K562 (cell line): Measurements from ENCODE around the gene HOXA5. TPM values are rescaled to one million over a fixed set of nuclear protein-coding genes. Genes with fewer than 3 reads are reported as not detected.

Source experiments
- C11orf30 ChIP-seq: fragments of 450-650 bp; IDR thresholded peaks from 2 replicates; pipeline ENCODE4 v1.6.1; 2016; ENCODE audit warnings: low read depth, mild to moderate bottlenecking
- CBX8 ChIP-seq: fragments of 200-600 bp; sonication (generic); IDR thresholded peaks from 2 replicates; pipeline ENCODE4 v1.6.1; 2012; ENCODE audit warnings: borderline replicate concordance, mixed run types, low read depth, mild to moderate bottlenecking, moderate library complexity, mixed read lengths, low read length, control low read depth, inconsistent platforms; ENCODE audit not compliant: poor library complexity, severe bottlenecking; ENCODE audit errors: extremely low read depth
- HNRNPL ChIP-seq: fragments of 200-400 bp; formaldehyde crosslinking; IDR thresholded peaks from 2 replicates; pipeline ENCODE4 v1.6.1; 2017; ENCODE audit warnings: low read depth, mild to moderate bottlenecking, low read length
- NBN ChIP-seq: fragments of 450-650 bp; IDR thresholded peaks from 2 replicates; pipeline ENCODE4 v1.6.1; 2016; ENCODE audit warnings: low read depth, mild to moderate bottlenecking
- PCBP1 ChIP-seq: fragments of 200-400 bp; formaldehyde crosslinking; IDR thresholded peaks from 2 replicates; pipeline ENCODE4 v1.6.1; 2018; ENCODE audit warnings: mild to moderate bottlenecking, low read depth, low read length; ENCODE audit not compliant: poor library complexity, severe bottlenecking
- PHF8 ChIP-seq: fragments of 200-600 bp; sonication (generic); IDR thresholded peaks from 2 replicates; pipeline ENCODE4 v1.6.1; 2012; ENCODE audit warnings: mixed run types, mild to moderate bottlenecking, inconsistent platforms, low read length, moderate library complexity, borderline replicate concordance
- SP1 ChIP-seq: sonication (generic); formaldehyde crosslinking; IDR thresholded peaks from 2 replicates; pipeline ENCODE4 v1.8.1; 2022; ENCODE audit warnings: mild to moderate bottlenecking, missing genetic modification reagents
- XRCC3 ChIP-seq: fragments of 450-650 bp; IDR thresholded peaks from 2 replicates; pipeline ENCODE4 v1.6.1; 2017; ENCODE audit warnings: mild to moderate bottlenecking, moderate library complexity
- ZBED1 ChIP-seq: IDR thresholded peaks from 2 replicates; pipeline ENCODE4 v1.6.1; 2014
- ZKSCAN1 ChIP-seq: fragments of 150-350 bp; IDR thresholded peaks from 2 replicates; pipeline ENCODE4 v1.6.1; 2016; ENCODE audit warnings: low read depth, low read length
- polyA plus RNA-seq, 8 experiments: library from polyadenylated mRNA; depleted of rRNA in 4 of 8; stranded (reverse) in 5 of 8; unstranded in 3 of 8; fragments of >200 nt; fragmentation: Nextera tagmentation in 2 of 8; fragmentation: Illumina TruSeq in 1 of 8; extraction: Ambion mirVana in 2 of 8; extraction: Trizol in 1 of 8; gene quantifications; 2 replicates each; pipeline versions ENCODE4 v1.2.1 to v1.2.3, GENCODE V29; 2011 to 2014; ENCODE audit warnings: inconsistent platforms in 1 of 8, missing spikeins in 1 of 8
- total RNA-seq, 7 experiments: library from RNA; depleted of rRNA in 6 of 7; stranded (reverse); fragments of >200 nt in 6 of 7; fragmentation: Illumina TruSeq in 2 of 7; extraction: Trizol in 2 of 7; gene quantifications; 2 replicates each; pipeline versions ENCODE4 v1.2.1 to v1.2.3, GENCODE V29; 2011 to 2021; ENCODE audit warnings: low replicate concordance in 1 of 7
- TF ChIP-seq, protein P1 (sequence below): fragments of 450-650 bp; formaldehyde crosslinking; IDR thresholded peaks from 2 replicates; pipeline ENCODE4 v1.4.0; 2022; ENCODE audit warnings: mild to moderate bottlenecking, moderate library complexity
- TF ChIP-seq, protein P2 (sequence below): sonication (generic); formaldehyde crosslinking; IDR thresholded peaks from 2 replicates; pipeline ENCODE4 v1.8.1; 2023; ENCODE audit warnings: mild to moderate bottlenecking, missing genetic modification reagents
- TF ChIP-seq, protein P3 (sequence below): fragments of 450-650 bp; formaldehyde crosslinking; IDR thresholded peaks from 2 replicates; pipeline ENCODE4 v1.4.0; 2020; ENCODE audit warnings: mild to moderate bottlenecking, moderate library complexity
- TF ChIP-seq, protein P4 (sequence below): fragments of 250-450 bp; sonication (Bioruptor Pico); IDR thresholded peaks from 2 replicates; pipeline ENCODE4 v1.9.0; 2021; ENCODE audit warnings: mild to moderate bottlenecking, inconsistent platforms
- TF ChIP-seq, protein P5 (sequence below): fragments of 250-450 bp; sonication (Bioruptor Pico); IDR thresholded peaks from 2 replicates; pipeline ENCODE4 v1.4.0; 2020; ENCODE audit warnings: mild to moderate bottlenecking, moderate library complexity, borderline replicate concordance

Gene HOXA5
- total and polyA plus RNA-seq, 9 of the 15 experiments (the other 6 are each of a cell fraction or from before 2014, with no cell fraction given): 0.13 TPM; not detected in 8

DNA sequence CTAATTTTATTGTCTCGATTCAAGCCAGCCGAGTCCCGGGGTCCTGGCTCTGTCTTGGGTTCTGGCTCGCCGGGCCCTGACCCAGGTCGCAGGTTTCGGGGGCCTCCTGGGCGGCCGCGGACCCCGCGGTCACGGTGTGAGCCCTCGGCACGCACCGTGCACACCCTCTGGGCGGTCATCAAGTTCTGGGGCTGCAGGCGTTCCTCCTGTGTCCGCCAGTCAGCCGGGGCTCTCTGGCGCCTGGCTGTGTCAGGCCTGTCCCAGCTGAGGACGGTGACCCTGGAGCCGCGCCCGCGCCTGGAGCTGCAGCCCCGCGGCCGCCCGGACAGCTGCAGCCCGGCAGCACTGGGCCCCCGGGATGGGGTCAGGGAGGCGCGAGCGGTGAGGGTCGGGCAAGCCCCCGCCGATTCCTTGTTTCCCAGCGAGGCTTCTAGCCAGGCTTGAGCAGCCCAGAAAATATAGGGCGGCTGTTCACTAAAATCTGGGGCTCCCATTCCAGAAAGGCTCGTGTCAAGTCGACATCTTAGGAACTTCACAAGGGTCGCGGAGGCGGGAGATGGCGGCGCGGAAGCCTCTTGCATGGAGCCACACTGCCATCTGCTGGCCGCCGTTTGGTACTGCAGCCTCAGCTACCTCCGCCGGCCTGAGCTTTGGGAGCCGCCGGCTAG lies 17.2 kb upstream of the HOXA5 start (continued):
- TF ChIP-seq, protein P1, sequence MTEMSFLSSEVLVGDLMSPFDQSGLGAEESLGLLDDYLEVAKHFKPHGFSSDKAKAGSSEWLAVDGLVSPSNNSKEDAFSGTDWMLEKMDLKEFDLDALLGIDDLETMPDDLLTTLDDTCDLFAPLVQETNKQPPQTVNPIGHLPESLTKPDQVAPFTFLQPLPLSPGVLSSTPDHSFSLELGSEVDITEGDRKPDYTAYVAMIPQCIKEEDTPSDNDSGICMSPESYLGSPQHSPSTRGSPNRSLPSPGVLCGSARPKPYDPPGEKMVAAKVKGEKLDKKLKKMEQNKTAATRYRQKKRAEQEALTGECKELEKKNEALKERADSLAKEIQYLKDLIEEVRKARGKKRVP (CRISPR knock-in tag): no peak
- no peak for TF ChIP-seq XRCC3
- no peak for TF ChIP-seq PCBP1
- no peak for TF ChIP-seq ZKSCAN1
- TF ChIP-seq CBX8: no peak
- TF ChIP-seq ZBED1: no peak
- TF ChIP-seq, protein P2, sequence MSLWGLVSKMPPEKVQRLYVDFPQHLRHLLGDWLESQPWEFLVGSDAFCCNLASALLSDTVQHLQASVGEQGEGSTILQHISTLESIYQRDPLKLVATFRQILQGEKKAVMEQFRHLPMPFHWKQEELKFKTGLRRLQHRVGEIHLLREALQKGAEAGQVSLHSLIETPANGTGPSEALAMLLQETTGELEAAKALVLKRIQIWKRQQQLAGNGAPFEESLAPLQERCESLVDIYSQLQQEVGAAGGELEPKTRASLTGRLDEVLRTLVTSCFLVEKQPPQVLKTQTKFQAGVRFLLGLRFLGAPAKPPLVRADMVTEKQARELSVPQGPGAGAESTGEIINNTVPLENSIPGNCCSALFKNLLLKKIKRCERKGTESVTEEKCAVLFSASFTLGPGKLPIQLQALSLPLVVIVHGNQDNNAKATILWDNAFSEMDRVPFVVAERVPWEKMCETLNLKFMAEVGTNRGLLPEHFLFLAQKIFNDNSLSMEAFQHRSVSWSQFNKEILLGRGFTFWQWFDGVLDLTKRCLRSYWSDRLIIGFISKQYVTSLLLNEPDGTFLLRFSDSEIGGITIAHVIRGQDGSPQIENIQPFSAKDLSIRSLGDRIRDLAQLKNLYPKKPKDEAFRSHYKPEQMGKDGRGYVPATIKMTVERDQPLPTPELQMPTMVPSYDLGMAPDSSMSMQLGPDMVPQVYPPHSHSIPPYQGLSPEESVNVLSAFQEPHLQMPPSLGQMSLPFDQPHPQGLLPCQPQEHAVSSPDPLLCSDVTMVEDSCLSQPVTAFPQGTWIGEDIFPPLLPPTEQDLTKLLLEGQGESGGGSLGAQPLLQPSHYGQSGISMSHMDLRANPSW: no peak
- TF ChIP-seq PHF8: no peak
- TF ChIP-seq, protein P3, sequence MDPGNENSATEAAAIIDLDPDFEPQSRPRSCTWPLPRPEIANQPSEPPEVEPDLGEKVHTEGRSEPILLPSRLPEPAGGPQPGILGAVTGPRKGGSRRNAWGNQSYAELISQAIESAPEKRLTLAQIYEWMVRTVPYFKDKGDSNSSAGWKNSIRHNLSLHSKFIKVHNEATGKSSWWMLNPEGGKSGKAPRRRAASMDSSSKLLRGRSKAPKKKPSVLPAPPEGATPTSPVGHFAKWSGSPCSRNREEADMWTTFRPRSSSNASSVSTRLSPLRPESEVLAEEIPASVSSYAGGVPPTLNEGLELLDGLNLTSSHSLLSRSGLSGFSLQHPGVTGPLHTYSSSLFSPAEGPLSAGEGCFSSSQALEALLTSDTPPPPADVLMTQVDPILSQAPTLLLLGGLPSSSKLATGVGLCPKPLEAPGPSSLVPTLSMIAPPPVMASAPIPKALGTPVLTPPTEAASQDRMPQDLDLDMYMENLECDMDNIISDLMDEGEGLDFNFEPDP (CRISPR knock-in tag): no peak
- TF ChIP-seq NBN: no peak
- TF ChIP-seq SP1: no peak
- TF ChIP-seq, protein P4, sequence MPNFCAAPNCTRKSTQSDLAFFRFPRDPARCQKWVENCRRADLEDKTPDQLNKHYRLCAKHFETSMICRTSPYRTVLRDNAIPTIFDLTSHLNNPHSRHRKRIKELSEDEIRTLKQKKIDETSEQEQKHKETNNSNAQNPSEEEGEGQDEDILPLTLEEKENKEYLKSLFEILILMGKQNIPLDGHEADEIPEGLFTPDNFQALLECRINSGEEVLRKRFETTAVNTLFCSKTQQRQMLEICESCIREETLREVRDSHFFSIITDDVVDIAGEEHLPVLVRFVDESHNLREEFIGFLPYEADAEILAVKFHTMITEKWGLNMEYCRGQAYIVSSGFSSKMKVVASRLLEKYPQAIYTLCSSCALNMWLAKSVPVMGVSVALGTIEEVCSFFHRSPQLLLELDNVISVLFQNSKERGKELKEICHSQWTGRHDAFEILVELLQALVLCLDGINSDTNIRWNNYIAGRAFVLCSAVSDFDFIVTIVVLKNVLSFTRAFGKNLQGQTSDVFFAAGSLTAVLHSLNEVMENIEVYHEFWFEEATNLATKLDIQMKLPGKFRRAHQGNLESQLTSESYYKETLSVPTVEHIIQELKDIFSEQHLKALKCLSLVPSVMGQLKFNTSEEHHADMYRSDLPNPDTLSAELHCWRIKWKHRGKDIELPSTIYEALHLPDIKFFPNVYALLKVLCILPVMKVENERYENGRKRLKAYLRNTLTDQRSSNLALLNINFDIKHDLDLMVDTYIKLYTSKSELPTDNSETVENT (CRISPR knock-in tag): no peak
- no peak for TF ChIP-seq HNRNPL
- TF ChIP-seq, protein P5, sequence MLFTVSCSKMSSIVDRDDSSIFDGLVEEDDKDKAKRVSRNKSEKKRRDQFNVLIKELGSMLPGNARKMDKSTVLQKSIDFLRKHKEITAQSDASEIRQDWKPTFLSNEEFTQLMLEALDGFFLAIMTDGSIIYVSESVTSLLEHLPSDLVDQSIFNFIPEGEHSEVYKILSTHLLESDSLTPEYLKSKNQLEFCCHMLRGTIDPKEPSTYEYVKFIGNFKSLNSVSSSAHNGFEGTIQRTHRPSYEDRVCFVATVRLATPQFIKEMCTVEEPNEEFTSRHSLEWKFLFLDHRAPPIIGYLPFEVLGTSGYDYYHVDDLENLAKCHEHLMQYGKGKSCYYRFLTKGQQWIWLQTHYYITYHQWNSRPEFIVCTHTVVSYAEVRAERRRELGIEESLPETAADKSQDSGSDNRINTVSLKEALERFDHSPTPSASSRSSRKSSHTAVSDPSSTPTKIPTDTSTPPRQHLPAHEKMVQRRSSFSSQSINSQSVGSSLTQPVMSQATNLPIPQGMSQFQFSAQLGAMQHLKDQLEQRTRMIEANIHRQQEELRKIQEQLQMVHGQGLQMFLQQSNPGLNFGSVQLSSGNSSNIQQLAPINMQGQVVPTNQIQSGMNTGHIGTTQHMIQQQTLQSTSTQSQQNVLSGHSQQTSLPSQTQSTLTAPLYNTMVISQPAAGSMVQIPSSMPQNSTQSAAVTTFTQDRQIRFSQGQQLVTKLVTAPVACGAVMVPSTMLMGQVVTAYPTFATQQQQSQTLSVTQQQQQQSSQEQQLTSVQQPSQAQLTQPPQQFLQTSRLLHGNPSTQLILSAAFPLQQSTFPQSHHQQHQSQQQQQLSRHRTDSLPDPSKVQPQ (CRISPR knock-in tag): no peak
- no peak for TF ChIP-seq C11orf30
